ENCODE data around the gene PYGL.

DNA sequence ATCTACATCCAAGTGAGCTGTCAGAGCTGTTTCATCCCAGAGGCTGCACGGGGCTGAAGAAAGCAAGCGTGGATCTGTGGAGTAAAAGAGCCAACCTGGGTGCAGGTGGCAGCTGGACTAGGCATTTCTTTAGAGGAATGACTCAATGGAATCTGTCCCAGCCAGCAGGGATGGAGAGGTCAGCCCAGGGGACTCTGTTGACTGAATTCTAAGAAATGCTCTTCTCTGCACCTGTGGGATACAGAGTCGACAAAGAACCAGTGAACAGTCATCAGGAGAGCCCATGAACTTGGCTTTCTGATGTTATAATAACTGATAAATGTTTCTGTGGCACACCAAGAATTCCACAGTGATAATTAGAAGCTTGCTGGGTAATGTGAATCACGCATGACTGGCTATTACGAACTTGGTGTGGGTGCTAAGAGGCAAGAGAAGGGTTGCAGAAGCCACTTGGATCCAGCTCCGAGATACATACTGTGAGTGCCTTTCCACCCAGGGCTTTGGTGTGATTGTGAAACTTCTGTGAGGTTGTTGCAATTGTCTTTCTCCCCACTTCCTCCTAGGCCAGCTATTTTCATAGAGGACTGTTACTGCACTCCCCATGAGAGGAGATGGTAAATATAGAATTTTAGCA lies 16.2 kb downstream of the PYGL start:
- no peak for TF ChIP-seq GATA2 (IDR thresholded peaks at IDR 0.05; ENCODE audit: low read depth, low read length)
- TF ChIP-seq GATA3 (IDR thresholded peaks at IDR 0.05; ENCODE audit: low read depth, low read length) = no peak
